Neural progenitor cell (in vitro differentiated cells): ENCODE data around the gene KRTAP4-2.

Experiments
- CTCF ChIP-seq: fragments of 200-600 bp; sonication (generic); IDR thresholded peaks from 2 replicates; pipeline ENCODE4 v1.5.1; 2017; ENCODE audit warnings: antibody characterized with exemption, mild to moderate bottlenecking
- EZH2 ChIP-seq: fragments of 200-600 bp; sonication (generic); IDR thresholded peaks from 2 replicates; pipeline ENCODE4 v1.6.1; 2017; ENCODE audit warnings: antibody characterized with exemption, mild to moderate bottlenecking, moderate library complexity

DNA sequence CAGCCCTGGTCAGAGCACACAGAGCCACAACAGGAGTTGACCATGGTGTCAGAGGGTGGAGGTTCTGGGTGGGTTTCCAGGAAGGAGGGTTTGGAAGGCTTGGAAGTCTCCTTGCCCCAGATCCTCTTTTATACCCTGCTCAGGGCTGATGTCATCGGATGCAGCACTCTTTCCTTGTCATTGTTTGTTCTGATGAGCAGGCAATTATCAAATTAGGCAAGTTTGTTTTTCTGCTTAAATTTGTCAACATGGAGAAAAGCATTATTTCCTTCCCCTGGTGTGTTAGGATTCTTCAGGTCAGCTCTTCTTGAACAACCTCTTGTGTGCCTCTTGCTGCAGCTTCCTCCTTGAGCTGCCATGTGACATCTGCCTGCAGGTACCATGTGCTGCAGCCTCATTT is 17.4 kb downstream of the KRTAP4-2 start, which contains the start of gene KRTAP4-4:
- TF ChIP-seq CTCF (no peak), EZH2 (no peak)
